ENCODE data around the gene P2RY14. TPM values are rescaled to one million over a fixed set of nuclear protein-coding genes. Genes with fewer than 3 reads are reported as not detected.

Gene P2RY14
- total and polyA plus RNA-seq, 2 experiments from 2014 or later = not detected

DNA sequence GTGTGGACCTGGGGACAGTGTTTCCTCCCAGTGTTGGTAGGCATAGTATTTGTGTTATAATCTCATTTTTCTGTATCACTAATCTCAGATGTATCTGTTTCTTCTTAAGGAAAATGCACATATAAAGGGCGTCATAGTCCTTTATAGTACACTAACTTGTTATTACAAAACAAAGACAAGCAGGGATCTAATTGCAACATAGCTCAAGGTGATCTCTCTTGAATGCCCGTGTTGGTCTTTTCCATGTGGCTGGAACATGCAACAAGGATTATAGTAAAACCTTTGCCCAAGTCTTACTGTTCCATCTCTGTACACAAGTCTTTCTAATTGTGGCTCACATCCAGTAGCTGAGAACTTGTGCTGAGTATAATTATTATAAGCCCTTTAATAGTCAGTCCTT lies 41.8 kb upstream of the P2RY14 start:
- no peaks in the 10 kb centered on the region for H3K27me3 ChIP-seq (replicated peaks; ENCODE audit: insufficient read depth)
- 71 to 76% methylated on average over 2 of the region's 2 CpGs for WGBS, 2 experiments (ENCODE audit: low coverage in 1 of 2, low lambda C conversion rate in 2 of 2, missing lambda C conversion rate in 2 of 2)

GRCh38 chr3:151319628-151320027 lies 41.3 kb upstream of the P2RY14 start:
- no peak for TF ChIP-seq EZH2phosphoT487 (IDR thresholded peaks at IDR 0.05; ENCODE audit: insufficient read depth, low read depth)
- TF ChIP-seq EZH2 (IDR thresholded peaks at IDR 0.05; ENCODE audit: insufficient read depth, poor library complexity, severe bottlenecking) = no peak
- Histone ChIP-seq H3F3A (ENCODE audit: insufficient read depth) (peaks cover 46% of the 10 kb centered on the region), H3K9me2 (ENCODE audit: insufficient read depth) (no peaks in the 10 kb centered on the region), H3K4me2 (ENCODE audit: unreplicated experiment) (peak overlapping the region; percentile 49), H4K20me1 (ENCODE audit: insufficient read depth) (no peaks in the 10 kb centered on the region), H3K9me3 (ENCODE audit: low read depth) (no peaks in the 10 kb centered on the region), H3K9ac (no peak overlapping the region), H3K4me1 (ENCODE audit: insufficient read depth) (peaks cover 44% of the 10 kb centered on the region), H3K79me2 (ENCODE audit: insufficient read depth) (no peaks in the 10 kb centered on the region), H3K4me3 (0 out of 2 replicates have a peak overlapping the region, but pooled peaks have one; percentile 9), H3K27me3 (replicated peaks; ENCODE audit: insufficient read depth) (no peaks in the 10 kb centered on the region), H3K36me3 (ENCODE audit: low read depth) (no peaks in the 10 kb centered on the region), H2AFZ (peak overlapping the region; percentile 31), H3K27ac (peak overlapping the region; percentile 41)
- DNase-seq = peak; percentile 57
- in situ Hi-C loops (cut with MboI) = no loop called here
- 48 to 50% methylated on average over 4 of the region's 4 CpGs for WGBS, 2 experiments (ENCODE audit: low coverage in 1 of 2, low lambda C conversion rate in 2 of 2, missing lambda C conversion rate in 2 of 2)

More for the DNA sequence above, 41.8 kb upstream of the P2RY14 start:
- H4K20me1 ChIP-seq (ENCODE audit: insufficient read depth) = no peaks in the 10 kb centered on the region
- peak overlapping the region; percentile 41 for H3K27ac ChIP-seq
- H3K4me3 ChIP-seq = 0 out of 2 replicates have a peak overlapping the region, but pooled peaks have one; percentile 9
- no peaks in the 10 kb centered on the region for H3K9me2 ChIP-seq (ENCODE audit: insufficient read depth)
- H3K9me3 ChIP-seq (ENCODE audit: low read depth) = no peaks in the 10 kb centered on the region
- no peaks in the 10 kb centered on the region for H3K79me2 ChIP-seq (ENCODE audit: insufficient read depth)
- peaks cover 44% of the 10 kb centered on the region for H3K4me1 ChIP-seq (ENCODE audit: insufficient read depth)
- no peaks in the 10 kb centered on the region for H3K36me3 ChIP-seq (ENCODE audit: low read depth)
- H3K9ac ChIP-seq = no peak overlapping the region
- H3F3A ChIP-seq (ENCODE audit: insufficient read depth) = peaks cover 43% of the 10 kb centered on the region
- peak overlapping the region; percentile 31 for H2AFZ ChIP-seq
- no peak for TF ChIP-seq EZH2 (IDR thresholded peaks at IDR 0.05; ENCODE audit: insufficient read depth, poor library complexity, severe bottlenecking)
- no peak for TF ChIP-seq EZH2phosphoT487 (IDR thresholded peaks at IDR 0.05; ENCODE audit: insufficient read depth, low read depth)
- in situ Hi-C loops (cut with MboI) = no loop called here
- H3K4me2 ChIP-seq (ENCODE audit: unreplicated experiment) = peak overlapping the region; percentile 49
- DNase-seq = no peak

DNA sequence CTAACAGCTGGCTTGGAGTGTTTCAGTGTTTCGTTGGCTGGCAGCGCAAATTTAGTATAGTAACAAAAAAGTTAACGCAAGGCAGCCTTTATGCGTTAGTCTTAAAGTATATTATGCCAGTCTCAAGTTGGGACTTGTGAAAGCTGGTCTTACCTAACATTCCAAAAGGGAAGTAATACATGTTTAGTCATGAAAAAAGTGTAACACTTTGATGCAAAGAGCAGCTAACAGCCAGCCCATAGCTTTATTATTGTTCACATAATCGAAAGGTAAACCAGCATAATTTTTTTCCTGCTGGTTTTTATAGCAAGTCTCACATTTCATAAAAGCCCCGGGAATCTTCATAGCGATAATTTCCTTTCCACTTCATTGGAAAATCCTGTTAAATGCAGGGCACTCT lies 40.6 kb upstream of the P2RY14 start:
- Histone ChIP-seq H4K20me1 (ENCODE audit: insufficient read depth) (no peaks in the 10 kb centered on the region), H3F3A (ENCODE audit: insufficient read depth) (peaks cover 46% of the 10 kb centered on the region), H3K27me3 (replicated peaks; ENCODE audit: insufficient read depth) (no peaks in the 10 kb centered on the region), H3K4me1 (ENCODE audit: insufficient read depth) (peaks cover 44% of the 10 kb centered on the region), H3K4me3 (no peak overlapping the region), H3K9ac (no peak overlapping the region), H3K79me2 (ENCODE audit: insufficient read depth) (no peaks in the 10 kb centered on the region), H3K9me3 (ENCODE audit: low read depth) (no peaks in the 10 kb centered on the region), H3K36me3 (ENCODE audit: low read depth) (no peaks in the 10 kb centered on the region), H2AFZ (no peak overlapping the region), H3K4me2 (ENCODE audit: unreplicated experiment) (peak overlapping the region; percentile 49), H3K9me2 (ENCODE audit: insufficient read depth) (no peaks in the 10 kb centered on the region), H3K27ac (peak overlapping the region; percentile 41)
- DNase-seq = peak; percentile 21
- in situ Hi-C loops (cut with MboI) = no loop called here
- 92% methylated on average over 7 of the region's 7 CpGs for WGBS, 2 experiments (ENCODE audit: low coverage in 1 of 2, low lambda C conversion rate in 2 of 2, missing lambda C conversion rate in 2 of 2)
- TF ChIP-seq EZH2phosphoT487 (IDR thresholded peaks at IDR 0.05; ENCODE audit: insufficient read depth, low read depth) (no peak), EZH2 (IDR thresholded peaks at IDR 0.05; ENCODE audit: insufficient read depth, poor library complexity, severe bottlenecking) (no peak)

GRCh38 chr3:151318313-151318712 lies 40.0 kb upstream of the P2RY14 start:
- TF ChIP-seq EZH2phosphoT487 (IDR thresholded peaks at IDR 0.05; ENCODE audit: insufficient read depth, low read depth) = no peak
- no peak for TF ChIP-seq EZH2 (IDR thresholded peaks at IDR 0.05; ENCODE audit: insufficient read depth, poor library complexity, severe bottlenecking)
- no peaks in the 10 kb centered on the region for H3K36me3 ChIP-seq (ENCODE audit: low read depth)
- H2AFZ ChIP-seq = no peak overlapping the region
- peaks cover 46% of the 10 kb centered on the region for H3F3A ChIP-seq (ENCODE audit: insufficient read depth)
- in situ Hi-C loops (cut with MboI) = no loop called here
- peaks cover 44% of the 10 kb centered on the region for H3K4me1 ChIP-seq (ENCODE audit: insufficient read depth)
- H3K9ac ChIP-seq = no peak overlapping the region
- H3K27me3 ChIP-seq (replicated peaks; ENCODE audit: insufficient read depth) = no peaks in the 10 kb centered on the region
- H3K4me3 ChIP-seq = 0 out of 2 replicates have a peak overlapping the region, but pooled peaks have one; percentile 6
- H3K27ac ChIP-seq = no peak overlapping the region
- no peaks in the 10 kb centered on the region for H3K9me2 ChIP-seq (ENCODE audit: insufficient read depth)
- peak; percentile 24 for DNase-seq
- H3K4me2 ChIP-seq (ENCODE audit: unreplicated experiment) = peak overlapping the region; percentile 26
- no peaks in the 10 kb centered on the region for H3K79me2 ChIP-seq (ENCODE audit: insufficient read depth)
- no peaks in the 10 kb centered on the region for H3K9me3 ChIP-seq (ENCODE audit: low read depth)
- no peaks in the 10 kb centered on the region for H4K20me1 ChIP-seq (ENCODE audit: insufficient read depth)
